ENCODE data around the gene TRIM45. TPM values are rescaled to one million over a fixed set of nuclear protein-coding genes. Genes with fewer than 3 reads are reported as not detected.
"Not testable (repeated sequence)": the region's sequence is repeated elsewhere in the genome, so short reads cannot be mapped to it uniquely, and the experiment has no call there.

The TRIM45 gene
- polyA plus RNA-seq (2013, experiment 1 of 2; ENCODE audit: insufficient read length), result 2.5 TPM
- polyA plus RNA-seq (2013, experiment 2 of 2; ENCODE audit: insufficient read length), result 4.4 TPM

GRCh38 chr1:117121589-117122329 is at the start of gene TRIM45:
TRIM45 (minus strand) TSS chr1:117121749; CDS start chr1:117121201, 548 bp downstream.
- DNase-seq, result peak; percentile 97

GRCh38 chr1:117169871-117170596 is 48.5 kb upstream of the TRIM45 start:
- no peak for DNase-seq

- DNase-seq, result peak; percentile 46
These were observed 45.9 kb upstream of the TRIM45 start for GRCh38 chr1:117167402-117167801.

GRCh38 chr1:117166076-117166475 is 44.5 kb upstream of the TRIM45 start:
- DNase-seq, result no peak

DNA sequence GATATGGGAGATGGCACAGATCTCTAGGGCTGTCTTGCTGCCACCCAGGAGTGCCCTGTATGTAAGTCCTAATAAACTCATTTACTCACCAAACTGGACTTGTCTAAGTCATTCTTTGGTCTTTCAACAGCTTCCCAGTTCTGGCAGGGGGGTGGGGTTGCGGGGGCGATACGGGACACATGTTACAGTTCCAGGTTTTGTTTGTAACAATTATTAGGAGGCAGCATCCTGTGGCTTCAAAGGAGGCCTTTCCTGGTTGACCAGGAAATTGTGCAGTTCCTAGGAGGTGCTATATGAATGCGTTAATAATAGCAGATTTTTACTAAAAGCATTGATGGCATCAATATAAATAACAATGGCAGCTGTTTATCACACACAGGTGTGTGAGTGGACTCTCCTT is 42.7 kb upstream of the TRIM45 start:
- no peak for DNase-seq

GRCh38 chr1:117162816-117163215 is 41.3 kb upstream of the TRIM45 start:
- DNase-seq, result no peak

- no peak for DNase-seq
These were observed 40.3 kb upstream of the TRIM45 start for GRCh38 chr1:117161887-117162286.

DNA sequence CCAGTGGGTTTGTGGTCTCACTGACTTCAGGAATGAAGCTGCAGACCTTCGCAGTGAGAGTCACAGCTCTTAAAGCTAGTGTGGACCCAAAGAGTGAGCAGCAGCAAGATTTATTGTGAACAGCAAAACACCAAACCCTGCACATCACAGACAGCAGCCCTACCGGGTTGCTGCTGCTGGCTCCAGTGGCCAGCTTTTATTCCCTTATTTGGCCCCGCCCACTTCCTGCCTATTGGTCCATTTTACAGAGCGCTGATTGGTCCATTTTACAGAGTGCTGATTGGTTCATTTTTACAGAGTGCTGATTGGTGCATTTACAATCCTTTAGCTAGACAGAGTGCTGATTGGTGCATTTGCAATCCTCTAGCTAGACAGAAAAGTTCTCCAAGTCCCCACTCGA is 29.8 kb upstream of the TRIM45 start:
- not testable (repeated sequence) for DNase-seq

- no peak for DNase-seq
These were observed 28.8 kb upstream of the TRIM45 start for GRCh38 chr1:117150316-117150715.

- peak; percentile 64 for DNase-seq
These were observed 26.5 kb upstream of the TRIM45 start for GRCh38 chr1:117147856-117148588.

DNA sequence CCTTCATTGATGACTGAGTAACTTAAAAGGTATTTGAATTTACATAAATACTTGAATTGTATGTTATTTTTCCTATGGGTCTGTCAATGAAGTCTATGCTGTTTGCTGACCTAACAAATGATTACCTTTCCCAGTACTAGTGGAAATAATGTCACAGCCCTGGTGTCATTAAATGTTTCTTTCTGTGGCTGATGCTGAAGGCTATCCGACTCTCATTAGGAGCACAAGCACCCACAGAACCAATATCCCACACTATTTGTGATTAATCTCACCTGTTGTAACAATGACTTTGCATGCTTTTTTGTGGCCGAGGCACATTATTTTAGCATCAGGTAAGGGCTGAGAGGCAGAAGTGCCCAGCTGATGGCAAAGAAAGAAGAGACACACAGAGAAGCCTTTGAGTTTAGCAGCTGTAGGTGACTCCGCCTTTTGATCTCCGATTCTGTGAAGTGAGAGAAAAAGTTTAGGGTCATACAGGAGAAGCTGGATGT is 25.8 kb upstream of the TRIM45 start:
- DNase-seq, result no peak

- DNase-seq, result peak; percentile 98
These were observed 25.2 kb upstream of the TRIM45 start for GRCh38 chr1:117146575-117147340.

DNA sequence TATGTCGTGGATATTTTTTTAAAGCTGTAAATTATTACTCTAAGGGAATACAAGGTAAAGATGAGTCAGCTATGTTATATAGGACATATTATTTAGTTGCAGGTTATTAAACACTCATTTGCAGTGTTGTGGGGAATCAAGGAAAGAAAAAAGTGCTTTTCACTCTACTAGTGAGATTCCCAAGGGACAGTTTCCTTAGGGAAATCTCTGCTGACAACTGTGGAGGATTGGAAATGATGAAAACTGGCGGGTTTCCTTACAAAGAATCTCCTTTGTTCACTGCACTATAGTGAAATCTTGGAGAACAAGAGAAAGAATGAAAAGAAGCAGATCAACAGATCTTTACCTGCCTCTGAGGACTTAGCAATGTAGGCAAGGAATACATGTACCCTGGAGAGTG is 24.5 kb upstream of the TRIM45 start:
- peak; percentile 26 for DNase-seq

DNA sequence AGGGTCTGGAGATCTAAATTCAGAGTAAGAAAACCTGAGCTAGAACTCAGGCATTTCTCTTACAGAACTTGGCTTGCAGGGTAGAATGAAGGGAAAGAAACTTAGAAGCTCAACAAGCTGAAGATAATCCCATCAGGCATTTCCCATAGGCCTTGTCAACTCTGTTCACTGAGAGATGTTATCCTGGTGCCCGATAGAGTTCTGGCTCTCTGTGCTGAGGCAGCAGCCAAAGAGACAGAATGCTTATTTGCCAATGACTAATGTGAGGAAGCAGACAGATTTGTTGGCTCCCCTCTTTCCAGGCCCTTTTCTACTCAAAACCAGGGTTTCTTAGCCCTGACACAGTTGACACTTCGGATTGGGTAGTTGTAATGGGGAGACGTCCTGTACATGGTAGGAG is 22.3 kb upstream of the TRIM45 start:
- no peak for DNase-seq

DNA sequence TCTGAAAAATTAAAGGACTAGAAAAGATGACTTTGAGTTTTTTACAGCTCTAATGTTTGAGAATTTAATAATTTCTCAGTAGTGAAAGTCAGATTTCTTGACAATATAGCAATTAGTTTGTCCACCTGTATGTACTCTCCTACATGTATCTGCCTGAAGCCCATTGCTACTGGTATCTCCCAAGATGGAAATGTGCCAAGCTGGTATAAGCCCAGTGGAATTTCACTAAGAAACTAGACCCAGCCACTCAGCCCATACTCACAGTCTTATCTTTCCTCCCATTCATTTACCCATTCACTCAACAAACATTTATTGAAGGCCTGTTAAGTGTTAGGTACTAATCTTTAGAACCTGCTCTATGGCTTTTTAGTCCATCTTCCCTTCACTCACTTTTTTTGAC is 21.6 kb upstream of the TRIM45 start:
- DNase-seq, result no peak

DNA sequence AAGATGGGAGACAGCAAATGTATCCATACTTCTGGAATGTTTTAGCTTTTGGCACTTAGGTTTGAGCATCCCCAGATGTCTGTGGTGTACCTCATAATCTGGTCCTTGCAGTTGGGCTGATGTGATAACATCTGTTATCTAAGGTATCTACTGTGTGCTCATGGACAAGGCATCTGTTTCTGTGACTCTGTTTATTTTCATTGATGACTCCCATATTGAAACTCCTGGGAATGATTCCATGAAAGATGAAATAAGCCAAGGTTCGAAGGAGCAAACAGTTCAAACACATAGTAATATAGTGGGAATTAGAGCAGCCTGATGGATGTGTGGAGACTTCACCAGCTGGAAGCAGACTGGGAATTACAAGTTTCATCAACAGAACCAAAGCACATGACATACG is 20.7 kb upstream of the TRIM45 start:
- DNase-seq, result peak; percentile 56

GRCh38 chr1:117138561-117138960 is 17.0 kb upstream of the TRIM45 start:
- DNase-seq, result no peak

- no peak for DNase-seq
These were observed 16.6 kb upstream of the TRIM45 start for GRCh38 chr1:117138106-117138505.

DNA sequence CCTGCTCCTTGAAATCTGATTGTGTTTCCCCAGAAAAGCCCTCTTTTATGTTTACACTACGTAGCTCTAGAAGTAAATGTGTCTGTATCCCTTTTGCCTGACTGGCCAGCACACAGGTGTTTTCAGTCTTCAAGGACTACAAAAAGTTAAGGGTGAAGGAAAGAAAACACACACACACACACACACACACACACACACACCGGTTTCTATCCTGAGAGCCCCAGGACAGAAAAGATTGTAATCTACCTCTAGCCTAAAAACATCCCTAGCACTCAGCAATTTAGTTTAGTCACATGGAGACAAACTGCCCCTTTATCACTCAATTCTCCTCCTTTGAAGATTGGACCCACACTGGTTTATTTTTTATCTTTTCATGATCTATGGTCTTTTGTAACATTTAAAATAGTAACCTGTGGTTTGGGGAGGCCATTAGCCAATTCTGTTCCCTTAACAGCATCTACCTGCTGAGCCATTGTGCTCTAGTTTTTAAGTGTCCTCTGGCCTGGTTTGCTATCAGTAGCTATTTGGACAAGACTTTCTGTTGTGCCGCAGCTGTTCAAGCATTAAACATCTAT is 15.8 kb upstream of the TRIM45 start:
- no peak for DNase-seq

GRCh38 chr1:117136749-117137148 is 15.2 kb upstream of the TRIM45 start:
- no peak for DNase-seq

- DNase-seq, result no peak
These were observed 13.8 kb upstream of the TRIM45 start for GRCh38 chr1:117135329-117135728.

- DNase-seq, result no peak
These were observed 9.0 kb upstream of the TRIM45 start for GRCh38 chr1:117130526-117130925.

Measured in fibroblast of skin of scalp (primary cell).